ENCODE data around the gene MPHOSPH6. TPM values are rescaled to one million over a fixed set of nuclear protein-coding genes. Genes with fewer than 3 reads are reported as not detected.
"Not testable (repeated sequence)": the region's sequence is repeated elsewhere in the genome, so short reads cannot be mapped to it uniquely, and the experiment has no call there.

The MPHOSPH6 gene
- total RNA-seq, 1 donor from 2014 or later, result 31.6 TPM

GRCh38 chr16:82149536-82149935, 20.5 kb downstream of the MPHOSPH6 start:
- no peaks in the 10 kb centered on the region for H3K4me1 Mint-ChIP-seq
- DNase-seq, result no peak
- ATAC-seq (ENCODE audit: low read depth), result no peak
- peaks cover 56% of the 10 kb centered on the region for H3K36me3 Mint-ChIP-seq (ENCODE audit: low read depth)
- ChIA-PET CTCF (no interaction called here), POLR2A (no interaction called here)
- no peak for TF ChIP-seq CTCF (IDR thresholded peaks at IDR 0.05)
- H3K27me3 Mint-ChIP-seq, result no peaks in the 10 kb centered on the region
- H3K9me3 Mint-ChIP-seq, result no peaks in the 10 kb centered on the region
- H3K27ac Mint-ChIP-seq, result no peak overlapping the region
- intact Hi-C loops (cut with micrococcal nuclease), result no loop called here
- H3K4me3 Mint-ChIP-seq, result no peak overlapping the region

- ATAC-seq (ENCODE audit: low read depth), result no peak
- Mint-ChIP-seq H3K27ac (no peak overlapping the region), H3K9me3 (no peaks in the 10 kb centered on the region), H3K4me1 (no peaks in the 10 kb centered on the region), H3K36me3 (ENCODE audit: low read depth) (peaks cover 41% of the 10 kb centered on the region), H3K4me3 (no peak overlapping the region), H3K27me3 (no peaks in the 10 kb centered on the region)
- no peak for DNase-seq
- no peak for TF ChIP-seq CTCF (IDR thresholded peaks at IDR 0.05)
- CTCF ChIA-PET, result no interaction called here
- POLR2A ChIA-PET, result no interaction called here
- intact Hi-C loops (cut with micrococcal nuclease), result no loop called here
Observed at GRCh38 chr16:82147546-82147945, 22.5 kb downstream of the MPHOSPH6 start.

- Mint-ChIP-seq H3K36me3 (ENCODE audit: low read depth) (peaks cover 37% of the 10 kb centered on the region), H3K27me3 (no peaks in the 10 kb centered on the region), H3K4me1 (no peaks in the 10 kb centered on the region), H3K27ac (no peak overlapping the region), H3K9me3 (no peaks in the 10 kb centered on the region), H3K4me3 (no peak overlapping the region)
- DNase-seq, result no peak
- intact Hi-C loops (cut with micrococcal nuclease), result no loop called here
- ChIA-PET CTCF (no interaction called here), POLR2A (no interaction called here)
- no peak for TF ChIP-seq CTCF (IDR thresholded peaks at IDR 0.05)
- ATAC-seq (ENCODE audit: low read depth), result no peak
Observed at GRCh38 chr16:82146957-82147356, 23.1 kb downstream of the MPHOSPH6 start.

- H3K4me1 Mint-ChIP-seq, result no peaks in the 10 kb centered on the region
- H3K27me3 Mint-ChIP-seq, result no peaks in the 10 kb centered on the region
- intact Hi-C loops (cut with micrococcal nuclease), result no loop called here
- ATAC-seq (ENCODE audit: low read depth) (no peak), DNase-seq (no peak)
- no peak overlapping the region for H3K27ac Mint-ChIP-seq
- TF ChIP-seq CTCF (IDR thresholded peaks at IDR 0.05), result no peak
- POLR2A ChIA-PET, result no interaction called here
- no peaks in the 10 kb centered on the region for H3K9me3 Mint-ChIP-seq
- H3K36me3 Mint-ChIP-seq (ENCODE audit: low read depth), result peaks cover 34% of the 10 kb centered on the region
- CTCF ChIA-PET, result no interaction called here
- H3K4me3 Mint-ChIP-seq, result no peak overlapping the region
Observed at GRCh38 chr16:82146556-82146955, 23.5 kb downstream of the MPHOSPH6 start.

GRCh38 chr16:82139286-82139571, 30.8 kb downstream of the MPHOSPH6 start:
- H3K4me3 Mint-ChIP-seq; H3K4me1 Mint-ChIP-seq; H3K27ac Mint-ChIP-seq; POLR2A ChIA-PET; H3K9me3 Mint-ChIP-seq; H3K27me3 Mint-ChIP-seq; CTCF ChIA-PET; ATAC-seq (ENCODE audit: low read depth); DNase-seq; intact Hi-C loops (cut with micrococcal nuclease); H3K36me3 Mint-ChIP-seq (ENCODE audit: low read depth): not testable (repeated sequence)

GRCh38 chr16:82138478-82139285, 31.3 kb downstream of the MPHOSPH6 start:
- no peaks in the 10 kb centered on the region for H3K4me1 Mint-ChIP-seq
- POLR2A ChIA-PET, result no interaction called here
- intact Hi-C loops (cut with micrococcal nuclease), result no loop called here
- no peak overlapping the region for H3K27ac Mint-ChIP-seq
- H3K36me3 Mint-ChIP-seq (ENCODE audit: low read depth), result peaks cover 10% of the 10 kb centered on the region
- no peaks in the 10 kb centered on the region for H3K9me3 Mint-ChIP-seq
- no peak overlapping the region for H3K4me3 Mint-ChIP-seq
- CTCF ChIA-PET, result no interaction called here
- DNase-seq (no peak), ATAC-seq (ENCODE audit: low read depth) (no peak)
- H3K27me3 Mint-ChIP-seq, result no peaks in the 10 kb centered on the region
- no peak for TF ChIP-seq CTCF (IDR thresholded peaks at IDR 0.05)

Measured in activated B cell treated with CpG ODN at 0.5 μM for 24 hours (primary cell).